ENCODE data around the gene BNC2. TPM values are rescaled to one million over a fixed set of nuclear protein-coding genes. Genes with fewer than 3 reads are reported as not detected.

Gene BNC2
- total and polyA plus RNA-seq, 2 donors = 1.8 to 3.9 TPM

DNA sequence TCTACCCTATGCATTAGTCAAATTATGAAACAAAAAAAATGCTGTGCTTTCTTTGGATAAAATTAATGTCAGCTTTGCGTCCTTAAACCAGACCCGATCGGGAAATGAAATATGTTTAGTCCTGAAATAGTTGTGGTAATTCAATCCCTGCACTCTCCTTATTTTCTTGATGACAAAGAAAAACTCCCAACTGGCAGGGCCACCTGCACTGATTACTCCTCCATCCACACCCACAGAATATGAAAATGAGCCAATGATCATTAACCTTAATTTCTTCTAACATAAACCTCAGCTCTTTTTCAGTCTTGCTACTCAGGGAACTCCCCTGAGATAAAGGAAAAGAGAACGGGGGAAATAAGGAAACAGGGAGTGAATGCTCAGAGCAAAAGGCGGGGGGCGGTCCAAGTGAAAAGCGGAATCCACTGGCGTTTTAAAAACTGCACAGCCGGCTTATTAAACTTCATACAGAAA, 245.3 kb downstream of the BNC2 start:
- H3K4me1 ChIP-seq (ENCODE audit: control insufficient read depth in 2 of 2, insufficient read depth in 2 of 2, low read length in 2 of 2) = peaks cover 0 to 26% of the 10 kb centered on the region in 2 donors
- WGBS = 90% methylated on average over 9 of the region's 9 CpGs

DNA sequence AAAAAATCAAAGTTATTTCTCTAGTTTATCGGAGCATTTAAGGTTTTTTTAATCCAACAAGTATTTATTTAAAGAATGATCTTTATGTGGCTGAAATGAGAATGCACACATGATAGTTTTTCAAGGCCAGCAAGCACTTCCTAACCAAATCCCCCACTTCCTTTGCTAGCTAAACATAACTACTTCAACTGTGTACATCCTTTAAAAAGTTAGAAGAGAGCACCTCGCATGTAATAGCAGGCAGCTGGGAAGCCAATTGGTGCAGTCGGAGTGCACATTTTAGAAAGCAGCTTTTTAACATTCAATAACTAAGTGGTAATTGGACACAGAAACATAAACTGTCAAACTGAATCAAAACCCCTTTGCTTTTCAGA, 245.7 kb downstream of the BNC2 start:
- no peaks in the 10 kb centered on the region for H3K36me3 ChIP-seq (ENCODE audit: control insufficient read depth in 2 of 2, insufficient read depth in 2 of 2, low read length in 1 of 2)
- H3K4me1 ChIP-seq (ENCODE audit: control insufficient read depth in 2 of 2, insufficient read depth in 2 of 2, low read length in 2 of 2) = peaks cover 0 to 26% of the 10 kb centered on the region in 2 donors
- no peak overlapping the region for H3K27ac ChIP-seq (ENCODE audit: low read depth in 1 of 2, low read length in 1 of 2)
- H3K9me3 ChIP-seq (ENCODE audit: control insufficient read depth in 2 of 2, insufficient read depth in 1 of 2, low read length in 1 of 2) = no peaks in the 10 kb centered on the region
- no peaks in the 10 kb centered on the region for H3K27me3 ChIP-seq (ENCODE audit: control insufficient read depth in 2 of 2, insufficient read depth in 1 of 2, low read length in 1 of 2)
- H3K4me3 ChIP-seq (ENCODE audit: low read length in 2 of 2) = no peak overlapping the region
- 54% methylated on average over 3 of the region's 3 CpGs for WGBS
- DNase-seq (ENCODE audit: low read depth in 6 of 9, low spot score in 9 of 9) = peak in 1 of 9 donors; percentile 18

More for the DNA sequence above, 245.3 kb downstream of the BNC2 start:
- H3K27me3 ChIP-seq (ENCODE audit: control insufficient read depth in 2 of 2, insufficient read depth in 1 of 2, low read length in 1 of 2) = no peaks in the 10 kb centered on the region
- no peaks in the 10 kb centered on the region for H3K9me3 ChIP-seq (ENCODE audit: control insufficient read depth in 2 of 2, insufficient read depth in 1 of 2, low read length in 1 of 2)
- no peak for DNase-seq (ENCODE audit: low read depth in 6 of 9, low spot score in 9 of 9)
- H3K36me3 ChIP-seq (ENCODE audit: control insufficient read depth in 2 of 2, insufficient read depth in 2 of 2, low read length in 1 of 2) = no peaks in the 10 kb centered on the region
- H3K4me3 ChIP-seq (ENCODE audit: low read length in 2 of 2) = no peak overlapping the region
- no peak overlapping the region for H3K27ac ChIP-seq (ENCODE audit: low read depth in 1 of 2, low read length in 1 of 2)

DNA sequence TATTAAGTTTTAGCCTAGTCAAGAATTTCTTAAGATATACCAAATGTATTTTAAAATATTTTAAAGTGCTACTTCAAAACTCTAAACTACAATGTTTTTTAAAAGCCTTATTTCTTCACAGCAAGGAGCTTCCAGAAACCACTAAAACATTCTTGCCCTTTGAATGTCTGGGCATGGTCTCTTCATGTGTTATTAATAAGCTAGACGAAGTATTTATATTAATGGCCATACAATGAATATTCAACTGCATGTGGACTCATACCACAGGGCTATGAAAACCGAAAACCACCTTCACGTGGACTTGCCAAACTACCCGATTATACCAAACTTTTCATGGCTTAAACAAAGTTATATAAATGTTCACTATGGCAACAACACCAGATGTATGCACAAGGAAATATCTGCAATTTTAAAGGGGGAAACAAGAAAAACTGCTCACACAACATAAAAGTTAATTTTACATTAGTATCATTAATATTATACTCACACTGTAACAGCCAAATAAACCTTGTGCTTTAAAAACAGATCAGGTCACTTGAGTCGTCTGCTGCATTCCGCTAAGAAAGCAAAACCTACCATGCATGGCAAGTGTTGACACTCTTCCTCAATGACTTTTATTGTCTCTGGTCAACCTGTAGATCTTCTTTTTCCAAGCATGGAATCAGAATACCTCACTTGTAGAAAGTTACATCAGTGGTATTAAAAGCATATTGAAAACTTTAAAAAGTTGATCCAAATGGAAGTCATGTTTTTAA, 246.3 kb downstream of the BNC2 start:
- Histone ChIP-seq H3K27ac (ENCODE audit: low read depth in 1 of 2, low read length in 1 of 2) (no peak overlapping the region), H3K4me3 (ENCODE audit: low read length in 2 of 2) (no peak overlapping the region), H3K36me3 (ENCODE audit: control insufficient read depth in 2 of 2, insufficient read depth in 2 of 2, low read length in 1 of 2) (no peaks in the 10 kb centered on the region), H3K9me3 (ENCODE audit: control insufficient read depth in 2 of 2, insufficient read depth in 1 of 2, low read length in 1 of 2) (no peaks in the 10 kb centered on the region), H3K4me1 (ENCODE audit: control insufficient read depth in 2 of 2, insufficient read depth in 2 of 2, low read length in 2 of 2) (peaks cover 0 to 26% of the 10 kb centered on the region in 2 donors), H3K27me3 (ENCODE audit: control insufficient read depth in 2 of 2, insufficient read depth in 1 of 2, low read length in 1 of 2) (no peaks in the 10 kb centered on the region)
- DNase-seq (ENCODE audit: low read depth in 6 of 9, low spot score in 9 of 9) = no peak
- 92% methylated on average over 6 of the region's 6 CpGs for WGBS

DNA sequence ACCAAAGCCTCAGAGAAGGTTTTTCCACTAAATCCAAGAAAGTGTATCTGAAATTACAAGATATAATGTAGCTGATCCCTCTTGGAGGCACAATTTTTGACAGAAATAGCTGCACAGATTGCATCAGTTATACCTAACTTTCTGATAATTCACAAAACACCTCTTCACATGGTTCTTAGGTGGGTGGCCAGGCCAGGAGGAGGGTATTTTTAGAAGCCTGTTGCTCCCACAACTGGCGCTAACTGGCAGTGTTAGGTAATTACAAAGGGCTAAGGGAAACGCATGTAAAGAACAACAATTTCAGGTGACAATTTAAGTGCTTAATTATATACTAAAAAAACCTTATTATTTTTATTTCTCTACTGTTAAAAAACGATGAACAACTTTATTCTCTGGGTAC, 247.9 kb downstream of the BNC2 start:
- DNase-seq (ENCODE audit: low read depth in 6 of 9, low spot score in 9 of 9) = no peak
- WGBS = 94% methylated on average over 3 of the region's 3 CpGs

DNA sequence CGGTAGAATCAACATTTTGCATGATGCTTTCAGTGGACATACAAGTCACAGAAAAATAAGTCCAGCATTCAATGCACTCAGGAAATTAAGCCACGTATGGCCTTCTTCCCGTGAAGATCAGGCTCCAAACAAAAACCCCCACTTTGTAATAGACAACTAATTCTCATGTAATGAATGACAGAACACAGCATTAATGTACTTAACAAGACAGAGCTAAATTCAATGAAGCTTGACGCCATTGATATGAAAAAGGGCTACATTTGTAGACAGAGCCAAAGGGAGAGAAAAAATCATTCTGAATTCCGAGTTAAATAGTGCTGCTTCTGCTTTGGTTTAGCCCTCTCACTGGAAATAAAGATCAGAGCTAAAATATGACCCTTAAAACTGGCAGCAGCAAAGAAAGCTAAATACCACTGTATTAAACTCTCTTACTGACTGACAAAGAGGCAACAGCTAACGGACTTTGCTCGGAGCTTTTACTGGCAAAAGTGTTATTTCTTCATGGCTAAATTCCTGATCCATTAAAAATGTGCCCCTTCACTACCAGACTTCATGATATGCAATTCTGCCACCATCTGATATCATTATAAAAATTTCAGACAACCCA, 250.5 kb downstream of the BNC2 start:
- no peak overlapping the region for H3K27ac ChIP-seq (ENCODE audit: low read depth in 1 of 2, low read length in 1 of 2)
- H3K27me3 ChIP-seq (ENCODE audit: control insufficient read depth in 2 of 2, insufficient read depth in 1 of 2, low read length in 1 of 2) = no peaks in the 10 kb centered on the region
- H3K4me1 ChIP-seq (ENCODE audit: control insufficient read depth in 2 of 2, insufficient read depth in 2 of 2, low read length in 2 of 2) = peaks cover 0 to 3% of the 10 kb centered on the region in 2 donors
- no peaks in the 10 kb centered on the region for H3K36me3 ChIP-seq (ENCODE audit: control insufficient read depth in 2 of 2, insufficient read depth in 2 of 2, low read length in 1 of 2)
- WGBS = 89% methylated on average over 7 of the region's 7 CpGs
- no peak for DNase-seq (ENCODE audit: low read depth in 6 of 9, low spot score in 9 of 9)
- no peak overlapping the region for H3K4me3 ChIP-seq (ENCODE audit: low read length in 2 of 2)
- no peaks in the 10 kb centered on the region for H3K9me3 ChIP-seq (ENCODE audit: control insufficient read depth in 2 of 2, insufficient read depth in 1 of 2, low read length in 1 of 2)

More for the DNA sequence above, 247.9 kb downstream of the BNC2 start:
- Histone ChIP-seq H3K4me1 (ENCODE audit: control insufficient read depth in 2 of 2, insufficient read depth in 2 of 2, low read length in 2 of 2) (peaks cover 0 to 18% of the 10 kb centered on the region in 2 donors), H3K27me3 (ENCODE audit: control insufficient read depth in 2 of 2, insufficient read depth in 1 of 2, low read length in 1 of 2) (no peaks in the 10 kb centered on the region), H3K4me3 (ENCODE audit: low read length in 2 of 2) (no peak overlapping the region), H3K9me3 (ENCODE audit: control insufficient read depth in 2 of 2, insufficient read depth in 1 of 2, low read length in 1 of 2) (no peaks in the 10 kb centered on the region), H3K36me3 (ENCODE audit: control insufficient read depth in 2 of 2, insufficient read depth in 2 of 2, low read length in 1 of 2) (no peaks in the 10 kb centered on the region), H3K27ac (ENCODE audit: low read depth in 1 of 2, low read length in 1 of 2) (no peak overlapping the region)

DNA sequence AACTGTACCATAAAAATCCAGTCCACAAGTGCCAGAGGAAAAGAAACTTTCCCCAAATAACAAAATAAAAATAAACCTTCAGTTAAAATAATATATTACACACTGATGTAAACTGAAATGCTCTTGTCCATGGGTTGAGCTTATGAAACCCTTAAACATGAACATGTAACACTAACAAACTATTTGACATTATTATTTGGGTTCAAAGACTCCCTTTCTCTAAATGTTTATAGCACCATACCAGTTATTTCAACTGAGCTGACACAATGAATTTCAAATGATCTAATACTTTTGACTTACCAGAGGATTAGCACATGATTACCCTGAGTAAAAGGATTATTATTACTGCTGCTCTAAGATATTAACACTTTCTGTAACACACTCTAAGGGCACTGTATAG, 251.1 kb downstream of the BNC2 start:
- Histone ChIP-seq H3K4me1 (ENCODE audit: control insufficient read depth in 2 of 2, insufficient read depth in 2 of 2, low read length in 2 of 2) (no peaks in the 10 kb centered on the region), H3K9me3 (ENCODE audit: control insufficient read depth in 2 of 2, insufficient read depth in 1 of 2, low read length in 1 of 2) (no peaks in the 10 kb centered on the region), H3K4me3 (ENCODE audit: low read length in 2 of 2) (no peak overlapping the region), H3K27ac (ENCODE audit: low read depth in 1 of 2, low read length in 1 of 2) (no peak overlapping the region), H3K27me3 (ENCODE audit: control insufficient read depth in 2 of 2, insufficient read depth in 1 of 2, low read length in 1 of 2) (no peaks in the 10 kb centered on the region), H3K36me3 (ENCODE audit: control insufficient read depth in 2 of 2, insufficient read depth in 2 of 2, low read length in 1 of 2) (no peaks in the 10 kb centered on the region)
- no peak for DNase-seq (ENCODE audit: low read depth in 6 of 9, low spot score in 9 of 9)

DNA sequence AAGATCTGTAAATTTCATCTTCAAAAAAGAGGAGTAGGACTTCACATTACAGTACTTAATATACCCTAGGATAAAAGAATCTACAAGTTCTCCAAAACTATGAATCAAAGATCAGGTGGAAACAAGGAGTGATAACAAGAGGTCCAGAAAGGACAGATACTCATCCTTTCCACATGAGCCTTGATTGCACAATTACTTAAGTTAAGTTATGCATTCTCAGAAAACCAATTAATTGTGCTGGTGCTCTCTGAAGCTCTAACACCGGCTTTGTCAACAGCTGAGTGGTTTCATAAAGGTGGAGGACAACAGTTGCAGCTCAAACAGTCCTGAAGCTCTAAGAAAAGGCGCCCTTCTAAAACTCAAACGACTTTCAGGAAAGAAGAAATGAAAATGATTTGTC, 251.9 kb downstream of the BNC2 start:
- Histone ChIP-seq H3K27me3 (ENCODE audit: control insufficient read depth in 2 of 2, insufficient read depth in 1 of 2, low read length in 1 of 2) (no peaks in the 10 kb centered on the region), H3K4me1 (ENCODE audit: control insufficient read depth in 2 of 2, insufficient read depth in 2 of 2, low read length in 2 of 2) (no peaks in the 10 kb centered on the region), H3K36me3 (ENCODE audit: control insufficient read depth in 2 of 2, insufficient read depth in 2 of 2, low read length in 1 of 2) (no peaks in the 10 kb centered on the region), H3K27ac (ENCODE audit: low read depth in 1 of 2, low read length in 1 of 2) (no peak overlapping the region), H3K4me3 (ENCODE audit: low read length in 2 of 2) (no peak overlapping the region), H3K9me3 (ENCODE audit: control insufficient read depth in 2 of 2, insufficient read depth in 1 of 2, low read length in 1 of 2) (no peaks in the 10 kb centered on the region)
- DNase-seq (ENCODE audit: low read depth in 6 of 9, low spot score in 9 of 9) = no peak
- 79% methylated on average over 3 of the region's 3 CpGs for WGBS

DNA sequence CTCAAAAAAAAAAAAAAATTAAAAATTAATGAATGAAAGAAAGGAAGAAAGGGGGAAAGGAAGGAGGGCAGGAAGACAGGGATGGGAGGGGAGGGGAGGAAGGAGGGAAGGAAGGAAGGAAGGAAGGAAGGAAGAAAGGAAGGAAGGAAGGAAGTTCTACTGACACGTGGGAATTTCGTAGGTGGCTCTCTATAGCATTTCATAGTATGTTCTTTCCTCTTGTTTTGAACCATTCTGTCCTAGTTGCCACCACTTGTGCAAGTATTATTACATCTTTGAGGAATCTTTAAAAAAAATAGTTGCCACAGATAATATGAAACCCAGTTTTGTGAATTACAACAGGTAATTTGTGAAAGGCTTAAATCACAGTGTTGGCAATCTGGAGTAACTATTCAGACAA, 253.8 kb downstream of the BNC2 start:
- H3K4me1 ChIP-seq (ENCODE audit: control insufficient read depth in 2 of 2, insufficient read depth in 2 of 2, low read length in 2 of 2) = no peaks in the 10 kb centered on the region
- H3K27ac ChIP-seq (ENCODE audit: low read depth in 1 of 2, low read length in 1 of 2) = no peak overlapping the region
- H3K27me3 ChIP-seq (ENCODE audit: control insufficient read depth in 2 of 2, insufficient read depth in 1 of 2, low read length in 1 of 2) = no peaks in the 10 kb centered on the region
- H3K9me3 ChIP-seq (ENCODE audit: control insufficient read depth in 2 of 2, insufficient read depth in 1 of 2, low read length in 1 of 2) = no peaks in the 10 kb centered on the region
- H3K4me3 ChIP-seq (ENCODE audit: low read length in 2 of 2) = no peak overlapping the region
- 61% methylated on average over 2 of the region's 2 CpGs for WGBS
- no peaks in the 10 kb centered on the region for H3K36me3 ChIP-seq (ENCODE audit: control insufficient read depth in 2 of 2, insufficient read depth in 2 of 2, low read length in 1 of 2)
- no peak for DNase-seq (ENCODE audit: low read depth in 6 of 9, low spot score in 9 of 9)

DNA sequence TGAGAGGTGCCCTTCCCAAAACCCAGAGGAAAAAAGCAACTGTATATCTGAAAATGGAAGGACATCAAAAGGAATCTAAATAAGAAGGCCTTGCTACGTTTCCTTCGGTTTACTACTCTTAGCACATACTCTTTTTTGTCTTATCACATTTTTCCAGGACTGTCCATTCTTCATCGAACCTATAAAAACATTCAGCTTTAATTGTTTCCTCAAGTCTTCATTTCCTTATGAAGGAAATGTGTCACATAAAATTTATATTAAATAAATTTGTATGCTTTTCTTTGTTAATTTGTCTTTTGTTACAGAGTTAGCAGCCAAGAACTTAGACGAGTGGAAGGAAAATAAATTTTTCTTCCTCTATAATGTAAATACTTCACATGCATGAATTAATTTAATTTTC, 255.0 kb downstream of the BNC2 start:
- Histone ChIP-seq H3K36me3 (ENCODE audit: control insufficient read depth in 2 of 2, insufficient read depth in 2 of 2, low read length in 1 of 2) (no peaks in the 10 kb centered on the region), H3K27me3 (ENCODE audit: control insufficient read depth in 2 of 2, insufficient read depth in 1 of 2, low read length in 1 of 2) (no peaks in the 10 kb centered on the region), H3K9me3 (ENCODE audit: control insufficient read depth in 2 of 2, insufficient read depth in 1 of 2, low read length in 1 of 2) (no peaks in the 10 kb centered on the region), H3K4me3 (ENCODE audit: low read length in 2 of 2) (no peak overlapping the region), H3K27ac (ENCODE audit: low read depth in 1 of 2, low read length in 1 of 2) (no peak overlapping the region), H3K4me1 (ENCODE audit: control insufficient read depth in 2 of 2, insufficient read depth in 2 of 2, low read length in 2 of 2) (no peaks in the 10 kb centered on the region)
- WGBS = 93% methylated on average over 4 of the region's 4 CpGs
- no peak for DNase-seq (ENCODE audit: low read depth in 6 of 9, low spot score in 9 of 9)

Measured in thymus (tissue), 11 donors.